ENCODE data around the gene CKAP5. TPM values are rescaled to one million over a fixed set of nuclear protein-coding genes. Genes with fewer than 3 reads are reported as not detected.

The CKAP5 gene
- polyA plus RNA-seq, 1 donor (not counting 4 experiments of a cell fraction or from before 2014, with no cell fraction given): 96.4 TPM

DNA sequence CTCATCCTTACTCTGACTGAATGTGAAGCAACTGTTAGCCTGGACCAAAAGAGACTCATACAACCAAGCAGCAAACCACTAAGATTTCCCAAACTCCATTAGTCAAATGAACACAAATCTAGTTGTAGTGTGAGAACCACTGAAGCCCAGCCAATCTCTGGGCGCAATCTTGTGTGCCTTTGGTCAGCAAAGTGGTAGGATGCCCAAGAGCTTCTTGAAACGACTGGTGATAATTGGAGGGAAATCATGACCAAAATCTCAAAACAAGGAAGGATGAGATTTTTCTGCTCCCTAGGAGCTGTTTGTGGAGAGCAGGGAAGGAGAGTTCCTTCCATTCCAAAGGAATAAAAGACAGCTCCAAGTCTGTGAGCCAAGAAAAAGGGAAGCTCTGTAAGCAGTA lies 103.0 kb downstream of the CKAP5 start:
- Histone ChIP-seq H3K79me2 (ENCODE audit: control insufficient read depth, insufficient read depth, low read length) (no peaks in the 10 kb centered on the region), H3K4me3 (ENCODE audit: control insufficient read depth in 2 of 3, extremely low read depth in 1 of 3, insufficient read depth in 2 of 3, low read depth in 1 of 3, low read length in 3 of 3) (no peak overlapping the region), H3K36me3 (ENCODE audit: control insufficient read depth in 2 of 2, extremely low read depth in 1 of 2, insufficient read depth in 2 of 2, low read length in 2 of 2) (peaks cover 27 to 52% of the 10 kb centered on the region in 2 experiments), H3K9me3 (ENCODE audit: control insufficient read depth, low read depth, low read length) (no peaks in the 10 kb centered on the region), H3K9me1 (ENCODE audit: control insufficient read depth, extremely low read depth, insufficient read depth, low read length) (no peaks in the 10 kb centered on the region), H3K9ac (ENCODE audit: control insufficient read depth, extremely low read depth, insufficient read depth, low read length) (no peak overlapping the region), H3K27ac (ENCODE audit: control insufficient read depth, insufficient read depth, low read length) (no peak overlapping the region), H3K4me1 (ENCODE audit: control insufficient read depth, extremely low read depth, insufficient read depth, low read length) (no peaks in the 10 kb centered on the region), H2AFZ (ENCODE audit: control insufficient read depth, low read length) (no peak overlapping the region), H3K4me2 (ENCODE audit: control insufficient read depth, extremely low read depth, insufficient read depth, low read depth, low read length) (no peak overlapping the region), H3K27me3 (ENCODE audit: control insufficient read depth, extremely low read depth, insufficient read depth, low read length) (no peaks in the 10 kb centered on the region), H4K20me1 (ENCODE audit: control insufficient read depth, extremely low read depth, insufficient read depth, low read length) (no peaks in the 10 kb centered on the region)
- DNase-seq (ENCODE audit: low read depth, low spot score) (no peak), FAIRE-seq (no peak)
- TF ChIP-seq EZH2 (IDR thresholded peaks at IDR 0.05; ENCODE audit: low read length) (no peak), CTCF (optimal IDR thresholded peaks at IDR 0.05 in 1 of 3, IDR thresholded peaks at IDR 0.05 in 1 of 3, conservative IDR thresholded peaks at IDR 0.05 in 1 of 3; ENCODE audit: extremely low read depth in 1 of 3, insufficient read depth in 2 of 3, low read length in 3 of 3) (no peak)
- dilution Hi-C loops (cut with MboI; ENCODE audit: extremely low pct_ligation_motif_present, low sequenced_read_pairs): no loop called here

DNA sequence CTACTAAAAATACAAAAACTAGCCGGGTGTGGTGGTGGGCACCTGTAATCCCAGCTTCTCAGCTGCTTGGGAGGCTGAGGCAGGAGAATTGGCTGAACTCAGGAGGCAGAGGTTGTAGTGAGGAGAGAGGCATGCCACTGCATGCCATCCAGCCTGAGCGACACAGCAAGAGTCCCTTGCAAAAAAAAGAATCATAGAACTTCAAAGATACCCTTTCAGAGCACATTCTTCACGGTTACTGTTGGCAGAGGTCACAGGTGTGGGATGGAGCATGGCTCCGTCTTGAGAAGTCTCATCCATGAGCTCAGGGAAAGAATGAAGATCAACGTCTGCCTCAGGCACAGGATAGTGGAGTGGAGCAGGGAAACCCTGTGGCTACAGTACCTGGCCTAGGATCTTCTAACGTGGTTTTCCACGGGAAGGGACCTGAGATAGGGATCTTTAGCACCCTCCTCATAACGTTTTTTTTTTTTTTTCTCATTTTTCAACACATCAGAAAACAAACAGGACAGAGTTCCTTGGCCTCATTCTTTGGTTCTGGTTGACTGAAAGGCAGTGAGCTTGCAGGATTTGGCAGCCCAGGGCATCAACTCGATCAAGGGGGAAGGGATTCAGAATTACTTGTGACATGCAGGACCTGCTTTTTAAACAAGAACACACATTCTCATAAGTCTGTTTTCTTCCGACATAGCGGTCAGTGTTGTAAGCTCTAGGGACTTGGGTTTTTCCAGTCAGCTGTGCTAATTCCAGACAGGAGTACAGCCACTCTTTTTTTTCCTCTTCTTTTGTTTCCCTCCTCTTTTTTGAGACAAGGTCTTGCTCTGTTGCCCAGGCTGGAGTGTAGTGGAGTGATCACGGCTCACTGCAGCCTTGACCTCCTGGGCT lies 104.2 kb downstream of the CKAP5 start:
- H3K4me2 ChIP-seq (ENCODE audit: control insufficient read depth, extremely low read depth, insufficient read depth, low read depth, low read length): no peak overlapping the region
- no peak overlapping the region for H3K9ac ChIP-seq (ENCODE audit: control insufficient read depth, extremely low read depth, insufficient read depth, low read length)
- DNase-seq (ENCODE audit: low read depth, low spot score): no peak
- H3K4me1 ChIP-seq (ENCODE audit: control insufficient read depth, extremely low read depth, insufficient read depth, low read length): no peaks in the 10 kb centered on the region
- H3K9me1 ChIP-seq (ENCODE audit: control insufficient read depth, extremely low read depth, insufficient read depth, low read length): no peaks in the 10 kb centered on the region
- H3K9me3 ChIP-seq (ENCODE audit: control insufficient read depth, low read depth, low read length): no peaks in the 10 kb centered on the region
- no peak overlapping the region for H2AFZ ChIP-seq (ENCODE audit: control insufficient read depth, low read length)
- no peak overlapping the region for H3K4me3 ChIP-seq (ENCODE audit: control insufficient read depth in 2 of 3, extremely low read depth in 1 of 3, insufficient read depth in 2 of 3, low read depth in 1 of 3, low read length in 3 of 3)
- no peaks in the 10 kb centered on the region for H3K27me3 ChIP-seq (ENCODE audit: control insufficient read depth, extremely low read depth, insufficient read depth, low read length)
- no peaks in the 10 kb centered on the region for H4K20me1 ChIP-seq (ENCODE audit: control insufficient read depth, extremely low read depth, insufficient read depth, low read length)
- no peak overlapping the region for H3K27ac ChIP-seq (ENCODE audit: control insufficient read depth, insufficient read depth, low read length)
- H3K79me2 ChIP-seq (ENCODE audit: control insufficient read depth, insufficient read depth, low read length): no peaks in the 10 kb centered on the region
- no peak for TF ChIP-seq EZH2 (IDR thresholded peaks at IDR 0.05; ENCODE audit: low read length)
- peaks cover 25 to 43% of the 10 kb centered on the region in 2 experiments for H3K36me3 ChIP-seq (ENCODE audit: control insufficient read depth in 2 of 2, extremely low read depth in 1 of 2, insufficient read depth in 2 of 2, low read length in 2 of 2)
- no peak for FAIRE-seq
- dilution Hi-C loops (cut with MboI; ENCODE audit: extremely low pct_ligation_motif_present, low sequenced_read_pairs): no loop called here
